GM23338 (cell line): ENCODE results near the gene CDON.

Source experiments
- CREB1 ChIP-seq: fragments of 250-450 bp; sonication (Bioruptor Pico); IDR thresholded peaks from 2 replicates; pipeline ENCODE4 v1.5.0; 2020; ENCODE audit warnings: low read depth, mild to moderate bottlenecking, moderate library complexity
- CTCF ChIP-seq, 2 experiments: fragments of 200-600 bp in 1 of 2; sonication (generic) in 1 of 2; conservative IDR thresholded peaks; 2 replicates each; pipeline versions ENCODE4 v1.5.1 to v1.6.1; 2016 to 2017; ENCODE audit warnings: antibody characterized with exemption in 2 of 2, low read depth in 2 of 2, mild to moderate bottlenecking in 2 of 2, moderate library complexity in 1 of 2
- ETS1 ChIP-seq: IDR thresholded peaks from 2 replicates; pipeline ENCODE4 v1.6.1; 2016; ENCODE audit warnings: antibody characterized with exemption
- EZH2 ChIP-seq: fragments of 200-600 bp; sonication (generic); IDR thresholded peaks from one replicate; pipeline ENCODE4 v1.8.0; 2017; ENCODE audit warnings: antibody characterized with exemption, mild to moderate bottlenecking, low read depth; ENCODE audit not compliant: unreplicated experiment
- EZH2phosphoT487 ChIP-seq: fragments of 200-600 bp; sonication (generic); IDR thresholded peaks from one replicate; pipeline ENCODE4 v1.8.1; 2018; ENCODE audit warnings: antibody characterized with exemption; ENCODE audit not compliant: unreplicated experiment
- POLR2AphosphoS5 ChIP-seq: IDR thresholded peaks from 2 replicates; pipeline ENCODE4 v1.6.1; 2016; ENCODE audit warnings: antibody characterized with exemption, low read depth
- REST ChIP-seq: IDR thresholded peaks from one replicate; pipeline ENCODE4 v1.6.1; 2018; ENCODE audit warnings: antibody characterized with exemption; ENCODE audit not compliant: unreplicated experiment
- ZNF114 ChIP-seq: fragments of 250-450 bp; sonication (Bioruptor Pico); IDR thresholded peaks from 2 replicates; pipeline ENCODE4 v1.5.0; 2020; ENCODE audit warnings: mild to moderate bottlenecking, moderate library complexity
- TF ChIP-seq, protein P1 (sequence below): fragments of 250-450 bp; sonication (Bioruptor Pico); IDR thresholded peaks from 2 replicates; pipeline ENCODE4 v1.5.0; 2020; ENCODE audit warnings: mild to moderate bottlenecking, moderate library complexity

- TF ChIP-seq CTCF (conservative IDR thresholded peaks at IDR 0.05; ENCODE audit: low read depth in 2 of 2) (no peak), EZH2phosphoT487 (no peak), POLR2AphosphoS5 (no peak), EZH2 (no peak), CREB1 (no peak), REST (no peak), ZNF114 (CRISPR knock-in tag) (no peak), ETS1 (no peak)
- TF ChIP-seq, protein P1, sequence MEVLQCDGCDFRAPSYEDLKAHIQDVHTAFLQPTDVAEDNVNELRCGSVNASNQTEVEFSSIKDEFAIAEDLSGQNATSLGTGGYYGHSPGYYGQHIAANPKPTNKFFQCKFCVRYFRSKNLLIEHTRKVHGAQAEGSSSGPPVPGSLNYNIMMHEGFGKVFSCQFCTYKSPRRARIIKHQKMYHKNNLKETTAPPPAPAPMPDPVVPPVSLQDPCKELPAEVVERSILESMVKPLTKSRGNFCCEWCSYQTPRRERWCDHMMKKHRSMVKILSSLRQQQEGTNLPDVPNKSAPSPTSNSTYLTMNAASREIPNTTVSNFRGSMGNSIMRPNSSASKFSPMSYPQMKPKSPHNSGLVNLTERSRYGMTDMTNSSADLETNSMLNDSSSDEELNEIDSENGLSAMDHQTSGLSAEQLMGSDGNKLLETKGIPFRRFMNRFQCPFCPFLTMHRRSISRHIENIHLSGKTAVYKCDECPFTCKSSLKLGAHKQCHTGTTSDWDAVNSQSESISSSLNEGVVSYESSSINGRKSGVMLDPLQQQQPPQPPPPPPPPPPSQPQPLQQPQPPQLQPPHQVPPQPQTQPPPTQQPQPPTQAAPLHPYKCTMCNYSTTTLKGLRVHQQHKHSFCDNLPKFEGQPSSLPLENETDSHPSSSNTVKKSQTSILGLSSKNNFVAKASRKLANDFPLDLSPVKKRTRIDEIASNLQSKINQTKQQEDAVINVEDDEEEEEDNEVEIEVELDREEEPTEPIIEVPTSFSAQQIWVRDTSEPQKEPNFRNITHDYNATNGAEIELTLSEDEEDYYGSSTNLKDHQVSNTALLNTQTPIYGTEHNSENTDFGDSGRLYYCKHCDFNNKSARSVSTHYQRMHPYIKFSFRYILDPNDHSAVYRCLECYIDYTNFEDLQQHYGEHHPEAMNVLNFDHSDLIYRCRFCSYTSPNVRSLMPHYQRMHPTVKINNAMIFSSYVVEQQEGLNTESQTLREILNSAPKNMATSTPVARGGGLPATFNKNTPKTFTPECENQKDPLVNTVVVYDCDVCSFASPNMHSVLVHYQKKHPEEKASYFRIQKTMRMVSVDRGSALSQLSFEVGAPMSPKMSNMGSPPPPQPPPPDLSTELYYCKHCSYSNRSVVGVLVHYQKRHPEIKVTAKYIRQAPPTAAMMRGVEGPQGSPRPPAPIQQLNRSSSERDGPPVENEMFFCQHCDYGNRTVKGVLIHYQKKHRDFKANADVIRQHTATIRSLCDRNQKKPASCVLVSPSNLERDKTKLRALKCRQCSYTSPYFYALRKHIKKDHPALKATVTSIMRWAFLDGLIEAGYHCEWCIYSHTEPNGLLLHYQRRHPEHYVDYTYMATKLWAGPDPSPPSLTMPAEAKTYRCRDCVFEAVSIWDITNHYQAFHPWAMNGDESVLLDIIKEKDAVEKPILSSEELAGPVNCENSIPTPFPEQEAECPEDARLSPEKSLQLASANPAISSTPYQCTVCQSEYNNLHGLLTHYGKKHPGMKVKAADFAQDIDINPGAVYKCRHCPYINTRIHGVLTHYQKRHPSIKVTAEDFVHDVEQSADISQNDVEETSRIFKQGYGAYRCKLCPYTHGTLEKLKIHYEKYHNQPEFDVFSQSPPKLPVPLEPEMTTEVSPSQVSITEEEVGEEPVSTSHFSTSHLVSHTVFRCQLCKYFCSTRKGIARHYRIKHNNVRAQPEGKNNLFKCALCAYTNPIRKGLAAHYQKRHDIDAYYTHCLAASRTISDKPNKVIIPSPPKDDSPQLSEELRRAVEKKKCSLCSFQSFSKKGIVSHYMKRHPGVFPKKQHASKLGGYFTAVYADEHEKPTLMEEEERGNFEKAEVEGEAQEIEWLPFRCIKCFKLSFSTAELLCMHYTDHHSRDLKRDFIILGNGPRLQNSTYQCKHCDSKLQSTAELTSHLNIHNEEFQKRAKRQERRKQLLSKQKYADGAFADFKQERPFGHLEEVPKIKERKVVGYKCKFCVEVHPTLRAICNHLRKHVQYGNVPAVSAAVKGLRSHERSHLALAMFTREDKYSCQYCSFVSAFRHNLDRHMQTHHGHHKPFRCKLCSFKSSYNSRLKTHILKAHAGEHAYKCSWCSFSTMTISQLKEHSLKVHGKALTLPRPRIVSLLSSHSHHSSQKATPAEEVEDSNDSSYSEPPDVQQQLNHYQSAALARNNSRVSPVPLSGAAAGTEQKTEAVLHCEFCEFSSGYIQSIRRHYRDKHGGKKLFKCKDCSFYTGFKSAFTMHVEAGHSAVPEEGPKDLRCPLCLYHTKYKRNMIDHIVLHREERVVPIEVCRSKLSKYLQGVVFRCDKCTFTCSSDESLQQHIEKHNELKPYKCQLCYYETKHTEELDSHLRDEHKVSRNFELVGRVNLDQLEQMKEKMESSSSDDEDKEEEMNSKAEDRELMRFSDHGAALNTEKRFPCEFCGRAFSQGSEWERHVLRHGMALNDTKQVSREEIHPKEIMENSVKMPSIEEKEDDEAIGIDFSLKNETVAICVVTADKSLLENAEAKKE (CRISPR knock-in tag): no peak
Measured at GRCh38 chr11:125945011-125945796, 117.5 kb downstream of the CDON start.
